GM12801 (cell line): ENCODE results near the gene AIF1L.

Source experiments
- TF ChIP-seq, protein P1 (sequence below): IDR thresholded peaks from one replicate; pipeline ENCODE4 v1.5.1; 2011; ENCODE audit warnings: control low read depth; ENCODE audit not compliant: insufficient read length; ENCODE audit errors: extremely low read depth

The AIF1L gene

DNA sequence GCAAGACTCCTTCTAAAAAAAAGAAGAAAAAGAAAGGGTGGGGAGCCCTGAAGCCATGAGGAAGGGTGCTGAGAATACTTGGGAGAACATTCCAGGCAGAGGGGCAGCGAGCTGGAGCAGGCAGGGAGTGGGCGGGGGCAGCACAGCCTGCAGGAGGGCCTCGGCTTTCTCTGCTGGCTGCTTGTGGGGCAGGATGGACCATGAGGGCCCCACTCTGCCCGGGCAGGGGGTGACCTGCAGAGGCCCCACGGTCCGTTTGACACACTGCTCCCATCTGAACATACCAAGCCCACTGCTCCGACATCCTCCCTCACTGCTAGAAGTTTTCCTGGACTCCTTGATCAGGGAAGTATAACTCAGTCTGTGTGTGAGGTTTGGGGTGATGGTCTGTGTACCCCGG is 17.3 kb downstream of the AIF1L start:
- TF ChIP-seq, protein P1, sequence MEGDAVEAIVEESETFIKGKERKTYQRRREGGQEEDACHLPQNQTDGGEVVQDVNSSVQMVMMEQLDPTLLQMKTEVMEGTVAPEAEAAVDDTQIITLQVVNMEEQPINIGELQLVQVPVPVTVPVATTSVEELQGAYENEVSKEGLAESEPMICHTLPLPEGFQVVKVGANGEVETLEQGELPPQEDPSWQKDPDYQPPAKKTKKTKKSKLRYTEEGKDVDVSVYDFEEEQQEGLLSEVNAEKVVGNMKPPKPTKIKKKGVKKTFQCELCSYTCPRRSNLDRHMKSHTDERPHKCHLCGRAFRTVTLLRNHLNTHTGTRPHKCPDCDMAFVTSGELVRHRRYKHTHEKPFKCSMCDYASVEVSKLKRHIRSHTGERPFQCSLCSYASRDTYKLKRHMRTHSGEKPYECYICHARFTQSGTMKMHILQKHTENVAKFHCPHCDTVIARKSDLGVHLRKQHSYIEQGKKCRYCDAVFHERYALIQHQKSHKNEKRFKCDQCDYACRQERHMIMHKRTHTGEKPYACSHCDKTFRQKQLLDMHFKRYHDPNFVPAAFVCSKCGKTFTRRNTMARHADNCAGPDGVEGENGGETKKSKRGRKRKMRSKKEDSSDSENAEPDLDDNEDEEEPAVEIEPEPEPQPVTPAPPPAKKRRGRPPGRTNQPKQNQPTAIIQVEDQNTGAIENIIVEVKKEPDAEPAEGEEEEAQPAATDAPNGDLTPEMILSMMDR: no peak

DNA sequence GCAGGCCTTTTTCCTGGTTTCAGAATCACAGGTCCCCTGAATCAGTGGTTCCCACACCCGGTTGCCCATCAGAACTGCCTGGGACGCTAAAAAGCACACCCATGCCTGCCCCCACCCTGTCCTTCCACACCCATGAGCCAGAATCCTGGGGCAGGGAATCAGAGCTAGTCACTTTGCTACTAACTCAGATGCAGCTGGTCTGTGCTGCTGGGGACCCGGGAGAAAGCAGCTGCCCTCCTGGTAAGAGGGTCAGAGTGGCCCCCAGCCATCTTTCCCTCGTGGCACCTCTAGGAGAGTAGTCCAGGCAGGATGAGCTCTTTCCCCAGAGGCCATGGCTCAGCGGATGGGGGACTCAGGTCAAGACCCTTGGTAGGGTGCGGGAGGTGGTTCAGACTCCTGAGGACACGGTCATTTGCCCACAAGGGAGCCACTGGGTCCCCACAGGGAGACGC is 17.8 kb downstream of the AIF1L start:
- TF ChIP-seq, protein P1: no peak

DNA sequence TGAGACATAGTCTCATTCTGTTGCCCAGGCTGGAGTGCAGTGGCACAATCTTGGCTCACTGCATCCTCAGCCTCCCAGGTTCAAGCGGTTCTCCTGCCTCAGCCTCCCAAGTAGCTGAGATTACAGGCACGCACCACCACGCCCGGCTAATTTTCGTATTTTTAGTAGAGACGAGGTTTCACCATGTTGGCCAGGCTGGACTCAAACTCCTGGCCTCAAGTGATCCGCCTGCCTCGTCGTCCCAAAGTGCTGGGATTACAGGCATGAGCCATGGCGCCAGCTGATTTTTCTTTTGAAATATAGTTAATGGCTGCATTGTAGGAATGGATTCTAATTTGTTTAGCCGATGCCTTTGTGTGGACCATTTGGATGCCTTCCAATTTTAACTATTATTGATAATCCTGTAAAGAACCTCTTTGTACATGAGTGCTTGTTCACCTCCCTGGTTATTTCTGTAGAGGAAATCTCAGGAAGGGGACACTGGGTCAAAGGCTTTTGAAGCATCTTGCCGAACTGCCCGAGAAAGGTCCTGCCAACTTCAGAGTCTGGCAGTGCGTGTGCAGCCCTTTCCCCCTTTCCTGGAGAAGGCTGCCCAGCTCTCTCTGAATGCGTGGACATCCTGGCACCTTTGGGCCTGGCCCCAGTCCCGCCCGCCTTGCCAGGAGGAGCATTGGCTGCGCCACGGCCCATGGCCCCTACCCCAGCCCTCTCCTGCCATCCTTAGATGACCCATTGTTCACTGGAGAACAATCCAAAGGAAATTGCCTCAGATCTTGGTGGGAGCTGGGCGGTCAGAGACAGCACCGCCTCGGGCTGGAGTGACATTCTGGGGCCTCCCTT is 20.2 kb downstream of the AIF1L start:
- TF ChIP-seq, protein P1: no peak

DNA sequence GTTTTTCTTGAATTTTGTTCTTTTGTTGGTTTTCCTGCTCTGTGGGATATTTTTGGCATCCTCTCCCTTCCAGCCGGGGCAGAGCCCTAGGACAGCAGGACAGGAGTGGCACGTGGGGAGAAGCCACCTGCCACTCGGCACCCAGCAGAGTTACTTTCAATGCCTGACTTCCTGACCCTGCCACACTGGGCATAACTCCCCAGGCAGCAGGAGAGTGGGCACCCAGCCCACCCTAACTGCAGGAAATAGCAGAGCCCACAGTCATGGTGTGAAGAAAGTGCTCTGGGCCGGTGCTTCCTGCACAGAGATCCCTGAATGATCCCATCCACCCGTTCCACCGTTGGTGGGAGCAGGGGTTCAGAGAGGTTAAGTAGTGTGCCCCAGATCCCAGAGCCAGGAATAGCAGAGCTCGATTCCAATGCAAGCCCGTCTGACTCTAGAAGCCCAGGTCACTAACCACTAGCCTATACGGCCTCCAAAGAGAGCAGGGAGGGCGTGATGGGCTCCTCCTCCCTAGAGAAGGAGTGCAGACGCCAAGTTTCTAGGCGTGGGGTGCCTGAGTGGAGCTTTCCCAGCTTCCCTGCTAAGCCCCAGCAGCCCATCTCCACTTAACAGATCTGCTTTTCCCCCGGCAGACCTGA is 20.9 kb downstream of the AIF1L start:
- TF ChIP-seq, protein P1: no peak

DNA sequence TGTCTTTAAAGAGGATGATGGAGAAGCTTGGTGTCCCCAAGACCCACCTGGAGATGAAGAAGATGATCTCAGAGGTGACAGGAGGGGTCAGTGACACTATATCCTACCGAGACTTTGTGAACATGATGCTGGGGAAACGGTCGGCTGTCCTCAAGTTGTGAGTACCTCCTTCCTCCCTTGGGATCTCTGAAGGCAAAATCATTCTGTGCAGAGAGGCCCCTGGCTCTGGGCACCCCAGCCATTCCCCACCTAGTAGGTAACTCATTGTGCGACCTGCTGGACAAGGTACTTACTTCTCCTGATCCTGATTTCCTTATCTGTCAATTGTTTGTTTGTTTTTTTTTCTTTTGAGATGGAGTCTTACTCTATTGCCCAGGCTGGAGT is 21.4 kb downstream of the AIF1L start:
- TF ChIP-seq, protein P1: no peak

DNA sequence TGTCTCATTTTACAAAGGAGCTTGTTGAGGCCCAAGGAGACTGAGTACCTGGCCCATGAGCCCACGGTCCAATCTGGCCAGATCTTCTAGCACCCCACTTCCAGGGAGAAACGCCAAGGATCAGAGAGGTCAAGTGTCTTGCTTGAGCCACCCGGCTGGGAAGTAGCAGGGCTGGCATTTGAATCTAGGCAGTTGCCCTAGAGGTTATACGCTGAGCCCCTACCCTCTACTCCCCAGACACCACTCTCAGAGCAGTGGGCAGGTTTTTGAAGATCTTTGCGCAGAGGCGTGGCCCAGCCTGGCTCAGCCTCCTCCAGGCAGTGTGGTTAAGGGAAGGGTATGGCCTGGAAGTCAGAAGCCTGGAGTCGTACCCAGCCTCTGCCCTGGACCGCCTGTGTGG is 23.3 kb downstream of the AIF1L start:
- TF ChIP-seq, protein P1: no peak

DNA sequence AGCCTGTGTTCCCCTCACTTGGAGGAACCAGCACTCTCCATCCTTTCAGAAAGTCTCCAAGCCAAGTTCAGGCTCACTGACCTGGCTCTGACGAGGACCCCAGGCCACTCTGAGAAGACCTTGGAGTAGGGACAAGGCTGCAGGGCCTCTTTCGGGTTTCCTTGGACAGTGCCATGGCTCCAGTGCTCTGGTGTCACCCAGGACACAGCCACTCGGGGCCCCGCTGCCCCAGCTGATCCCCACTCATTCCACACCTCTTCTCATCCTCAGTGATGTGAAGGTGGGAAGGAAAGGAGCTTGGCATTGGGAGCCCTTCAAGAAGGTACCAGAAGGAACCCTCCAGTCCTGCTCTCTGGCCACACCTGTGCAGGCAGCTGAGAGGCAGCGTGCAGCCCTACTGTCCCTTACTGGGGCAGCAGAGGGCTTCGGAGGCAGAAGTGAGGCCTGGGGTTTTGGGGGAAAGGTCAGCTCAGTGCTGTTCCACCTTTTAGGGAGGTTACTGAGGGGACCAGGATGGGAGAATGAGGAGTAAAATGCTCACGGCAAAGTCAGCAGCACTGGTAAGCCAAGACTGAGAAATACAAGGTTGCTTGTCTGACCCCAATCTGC is 24.4 kb downstream of the AIF1L start:
- TF ChIP-seq, protein P1: no peak
